Measurements from ENCODE around the gene KRT38.
A peak's percentile ranks its signal among the peaks of the same experiment; 100 is the strongest.
"Not testable (repeated sequence)": the region's sequence is repeated elsewhere in the genome, so short reads cannot be mapped to it uniquely, and the experiment has no call there.

Gene KRT38

GRCh38 chr17:41457676-41458075 lies 16.9 kb upstream of the KRT38 start:
- no peak for DNase-seq

GRCh38 chr17:41456204-41456603 lies 15.4 kb upstream of the KRT38 start:
- no peak for DNase-seq

GRCh38 chr17:41455236-41455635 lies 14.5 kb upstream of the KRT38 start:
- no peak for DNase-seq

GRCh38 chr17:41453066-41453465 lies 12.3 kb upstream of the KRT38 start:
- no peak for DNase-seq

- DNase-seq = no peak
Observed at GRCh38 chr17:41452281-41452680, 11.5 kb upstream of the KRT38 start.

GRCh38 chr17:41451154-41451728 lies 10.5 kb upstream of the KRT38 start:
- peak; percentile 89 for DNase-seq

GRCh38 chr17:41449008-41449407 lies 8.2 kb upstream of the KRT38 start:
- DNase-seq = no peak

- DNase-seq = no peak
Observed at GRCh38 chr17:41448506-41448905, 7.7 kb upstream of the KRT38 start.

- peak; percentile 91 for DNase-seq
Observed at GRCh38 chr17:41446806-41447205, 6.0 kb upstream of the KRT38 start.

GRCh38 chr17:41444640-41445039 lies 3.9 kb upstream of the KRT38 start:
- DNase-seq = no peak

GRCh38 chr17:41444186-41444585 lies 3.4 kb upstream of the KRT38 start:
- DNase-seq = no peak

DNA sequence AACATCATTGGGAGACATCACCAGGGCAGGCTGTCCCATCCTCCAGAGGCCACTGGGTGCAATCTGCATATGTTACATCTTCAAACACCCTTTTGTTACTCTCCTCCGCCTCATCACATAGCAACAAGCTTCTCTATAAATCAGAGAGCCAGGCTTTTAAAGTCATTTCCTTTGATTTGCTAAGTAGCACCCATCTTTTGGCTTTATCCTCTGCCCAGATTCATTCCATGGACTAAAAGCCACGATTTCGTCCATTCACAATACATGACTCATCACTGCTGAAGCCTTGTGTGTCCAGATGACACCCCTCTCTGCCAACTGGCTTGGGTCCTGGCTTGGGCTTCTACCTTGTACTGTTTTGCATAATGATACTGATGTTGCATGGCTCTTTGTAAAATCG lies 2.0 kb upstream of the KRT38 start:
- DNase-seq = peak; percentile 26

DNA sequence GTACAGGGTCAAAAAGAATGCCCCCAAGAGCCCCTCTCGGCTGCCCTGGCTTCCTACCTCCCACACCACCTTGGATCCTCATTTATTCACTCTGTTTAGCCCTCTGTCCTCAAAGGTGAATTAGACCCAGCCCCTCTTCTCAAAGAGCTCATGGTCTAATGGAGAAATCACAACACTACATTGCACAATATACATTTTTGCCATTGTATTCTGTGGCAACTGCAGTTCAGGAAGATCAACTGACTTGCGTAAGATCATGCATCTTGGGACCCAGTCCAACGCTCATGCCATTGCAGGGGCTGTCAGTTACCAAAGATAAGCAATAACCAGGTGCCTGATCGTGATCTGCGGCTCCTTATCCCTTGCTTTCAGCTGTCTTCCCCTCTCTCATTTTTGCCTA lies 1.4 kb downstream of the KRT38 start:
- peak; percentile 60 for DNase-seq

GRCh38 chr17:41437769-41438168 lies 3.0 kb downstream of the KRT38 start:
- no peak for DNase-seq

DNA sequence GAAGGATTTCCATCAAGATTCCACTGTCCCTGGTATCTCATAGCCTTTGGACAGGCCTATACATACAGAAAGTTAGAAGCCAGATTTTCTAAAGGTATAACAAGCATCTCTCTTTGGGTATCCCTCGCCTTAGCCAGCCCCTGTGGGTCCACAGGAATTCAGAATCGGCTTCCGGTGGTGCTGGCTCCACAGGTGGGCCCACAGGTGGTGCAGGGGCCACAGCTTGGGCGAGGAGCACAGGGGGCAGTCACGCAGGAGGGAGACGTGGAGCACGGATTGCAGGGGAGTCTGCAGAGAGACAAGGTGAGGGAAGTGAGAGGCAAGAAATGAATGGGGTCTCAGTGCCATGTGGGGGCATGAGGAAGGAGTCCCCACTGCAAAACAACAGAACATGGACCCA lies 3.5 kb downstream of the KRT38 start:
- no peak for DNase-seq

DNA sequence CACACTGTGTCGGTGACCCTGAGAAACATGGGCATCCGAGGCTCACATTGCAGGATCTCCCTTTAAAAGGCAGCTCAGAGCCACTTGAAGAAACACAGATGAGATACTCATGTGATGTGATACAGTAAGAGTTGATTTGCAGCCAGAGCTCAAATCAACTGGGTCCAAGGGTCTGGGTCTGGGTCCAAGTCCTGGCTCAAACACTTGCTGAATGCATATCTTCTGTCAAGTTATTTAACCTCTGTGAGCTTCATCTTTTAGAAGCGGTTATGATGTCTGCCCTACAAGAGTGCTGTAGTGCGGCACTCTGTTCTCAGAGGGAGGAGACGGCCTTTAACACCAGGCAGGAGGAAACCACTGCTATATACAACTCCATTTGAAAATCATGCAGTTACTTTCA lies 6.4 kb downstream of the KRT38 start:
- DNase-seq = no peak

DNA sequence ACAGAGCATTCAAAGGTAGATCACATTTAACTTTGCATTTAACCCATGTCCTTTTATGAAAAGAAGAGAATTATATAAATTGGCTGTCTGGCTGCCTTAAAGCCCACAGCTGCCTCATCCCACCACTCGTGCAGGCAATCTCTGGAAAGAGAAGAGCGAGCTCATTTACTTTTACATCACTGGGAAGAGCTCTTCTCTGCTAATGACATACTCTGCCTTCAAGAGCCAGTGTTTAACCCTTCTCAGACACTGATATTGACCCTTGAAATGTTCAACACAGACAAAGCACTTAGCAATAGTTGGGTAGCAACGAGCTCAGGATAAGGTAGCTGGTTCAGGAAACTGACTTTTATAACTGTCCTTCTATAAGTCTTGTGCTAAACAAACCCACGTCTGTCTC lies 6.8 kb downstream of the KRT38 start:
- DNase-seq = no peak

DNA sequence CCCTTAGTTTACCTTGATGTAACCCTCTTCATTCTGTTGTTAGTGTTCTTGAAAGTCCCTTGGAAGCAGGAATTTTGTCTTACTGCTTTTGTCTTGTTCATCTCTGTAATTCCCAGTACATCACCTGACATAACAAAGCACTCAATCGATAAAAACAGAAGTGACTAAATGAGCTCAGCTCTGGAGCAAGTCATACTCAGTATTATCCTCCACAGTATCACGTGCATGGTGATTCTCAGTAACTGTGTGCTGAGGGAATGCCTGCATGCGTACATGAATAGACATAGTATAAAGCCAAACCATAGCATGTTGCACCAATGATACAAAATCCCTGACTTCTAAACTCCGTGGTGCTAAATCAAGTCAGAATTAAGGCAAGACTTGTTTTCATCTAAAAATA lies 7.2 kb downstream of the KRT38 start:
- DNase-seq = no peak

GRCh38 chr17:41430376-41430775 lies 10.4 kb downstream of the KRT38 start:
- not testable (repeated sequence) for DNase-seq

DNA sequence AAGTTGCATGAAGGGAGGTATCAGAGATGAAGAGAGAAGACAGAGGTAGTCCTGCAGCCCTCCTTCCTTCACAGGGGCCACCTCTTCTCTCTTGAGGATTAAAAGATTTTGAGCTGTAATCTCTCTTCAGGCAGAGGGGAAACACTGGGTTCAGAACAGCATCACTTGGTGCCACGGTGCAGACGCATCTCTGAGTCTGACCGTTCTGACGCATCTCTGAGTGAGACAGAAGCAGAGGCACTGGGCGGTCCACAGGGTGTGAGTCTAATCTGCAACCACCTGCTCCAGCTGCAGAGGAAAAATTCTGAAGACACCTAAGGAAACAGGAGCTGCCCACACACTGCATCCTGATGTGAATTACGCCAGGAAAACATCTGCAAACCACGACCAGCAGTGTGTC lies 11.1 kb downstream of the KRT38 start:
- DNase-seq = no peak

GRCh38 chr17:41428591-41429291 lies 12.0 kb downstream of the KRT38 start:
- DNase-seq = peak; percentile 32

GRCh38 chr17:41424111-41424635 lies 16.6 kb downstream of the KRT38 start, which contains the start of gene KRT37:
KRT37 (minus strand) TSS chr17:41424585; CDS start chr17:41424523, 62 bp downstream.
- DNase-seq = no peak

DNA sequence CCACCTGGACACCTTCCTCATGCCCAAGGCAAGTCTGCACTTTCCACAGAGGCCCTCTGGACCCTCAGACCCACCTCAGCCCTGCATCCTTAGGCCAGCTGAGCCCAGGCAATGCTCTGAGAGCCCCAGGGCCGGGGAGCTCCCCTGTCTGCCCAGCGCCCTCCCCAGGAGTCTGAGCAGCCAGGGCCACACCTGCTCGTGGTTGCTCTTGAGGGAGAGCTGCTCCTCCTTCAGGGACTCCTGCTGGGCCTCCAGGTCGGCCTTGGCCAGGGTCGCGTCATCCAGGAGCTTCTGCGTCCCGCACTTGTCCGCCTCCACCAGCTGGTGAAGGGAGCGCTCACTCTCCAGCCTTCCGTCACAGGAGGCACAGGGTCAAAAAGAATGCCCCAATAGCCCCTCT lies 18.2 kb downstream of the KRT38 start:
- not testable (repeated sequence) for DNase-seq

DNA sequence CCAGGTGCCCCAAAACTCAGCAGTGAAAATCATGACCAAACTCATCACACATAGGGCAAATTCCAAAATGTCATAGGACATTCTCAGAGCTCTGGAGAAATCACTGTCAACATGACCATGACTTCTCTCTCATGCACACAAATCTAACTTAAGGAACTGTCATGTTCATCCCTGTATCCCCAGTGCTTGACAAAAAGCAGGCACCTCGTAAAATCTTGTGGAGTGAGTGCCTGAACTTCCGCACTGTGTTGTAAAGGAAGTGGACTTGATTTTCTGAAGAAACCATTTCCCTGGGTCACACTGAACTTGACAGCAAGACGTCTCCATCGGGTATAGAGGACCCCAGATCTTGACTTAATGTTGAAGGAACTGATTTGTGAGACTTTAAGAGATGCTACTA lies 19.2 kb downstream of the KRT38 start:
- DNase-seq = no peak

DNA sequence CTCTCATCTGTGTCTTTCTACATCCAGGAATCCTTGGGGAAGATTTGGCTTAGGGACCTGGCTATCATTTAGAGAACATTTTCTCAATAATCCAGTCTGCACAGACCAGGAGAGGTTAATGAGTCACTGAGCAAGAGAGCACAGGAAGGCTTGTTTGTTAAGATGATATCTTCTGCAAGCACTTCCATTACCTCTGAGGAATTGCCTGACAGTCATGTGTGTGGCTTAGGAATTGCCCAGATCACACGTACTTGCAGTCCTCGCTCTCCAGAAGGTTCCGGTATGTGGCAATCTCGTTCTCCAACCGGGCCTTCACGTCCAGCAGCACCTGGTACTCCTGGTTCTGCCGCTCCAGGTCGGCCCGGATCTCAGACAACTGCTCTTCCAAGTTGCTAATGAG lies 19.7 kb downstream of the KRT38 start:
- DNase-seq = peak; percentile 51
